Erythroblast (primary cell): ENCODE results near the gene RGS12.

Experiments used
- GATA1 ChIP-seq: IDR thresholded peaks from 2 replicates; pipeline ENCODE4 v1.6.1; 2011; ENCODE audit warnings: low read depth, mild to moderate bottlenecking, control low read depth, low read length, moderate library complexity
- POLR2A ChIP-seq: IDR thresholded peaks from 2 replicates; pipeline ENCODE4 v1.6.1; 2011; ENCODE audit warnings: mild to moderate bottlenecking, low read length

- TF ChIP-seq POLR2A, result no peak
- no peak for TF ChIP-seq GATA1
Observed at GRCh38 chr4:3290476-3290875, 2.3 kb upstream of the RGS12 start.
